ENCODE results near the gene FRS3.

Gene FRS3

GRCh38 chr6:41733707-41734665 is 45.7 kb downstream of the FRS3 start (continued):
- TF ChIP-seq, protein P1, sequence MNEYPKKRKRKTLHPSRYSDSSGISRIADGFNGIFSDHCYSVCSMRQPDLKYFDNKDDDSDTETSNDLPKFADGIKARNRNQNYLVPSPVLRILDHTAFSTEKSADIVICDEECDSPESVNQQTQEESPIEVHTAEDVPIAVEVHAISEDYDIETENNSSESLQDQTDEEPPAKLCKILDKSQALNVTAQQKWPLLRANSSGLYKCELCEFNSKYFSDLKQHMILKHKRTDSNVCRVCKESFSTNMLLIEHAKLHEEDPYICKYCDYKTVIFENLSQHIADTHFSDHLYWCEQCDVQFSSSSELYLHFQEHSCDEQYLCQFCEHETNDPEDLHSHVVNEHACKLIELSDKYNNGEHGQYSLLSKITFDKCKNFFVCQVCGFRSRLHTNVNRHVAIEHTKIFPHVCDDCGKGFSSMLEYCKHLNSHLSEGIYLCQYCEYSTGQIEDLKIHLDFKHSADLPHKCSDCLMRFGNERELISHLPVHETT (tag by site-specific recombination; IDR thresholded peaks at IDR 0.05) = no peak
- TF ChIP-seq OSR2 (tag by site-specific recombination; IDR thresholded peaks at IDR 0.05) = no peak
- TF ChIP-seq ZNF629 (tag by site-specific recombination; IDR thresholded peaks at IDR 0.05) = no peak; the same call in 1 of the 2 replicates
- TF ChIP-seq, protein P2, sequence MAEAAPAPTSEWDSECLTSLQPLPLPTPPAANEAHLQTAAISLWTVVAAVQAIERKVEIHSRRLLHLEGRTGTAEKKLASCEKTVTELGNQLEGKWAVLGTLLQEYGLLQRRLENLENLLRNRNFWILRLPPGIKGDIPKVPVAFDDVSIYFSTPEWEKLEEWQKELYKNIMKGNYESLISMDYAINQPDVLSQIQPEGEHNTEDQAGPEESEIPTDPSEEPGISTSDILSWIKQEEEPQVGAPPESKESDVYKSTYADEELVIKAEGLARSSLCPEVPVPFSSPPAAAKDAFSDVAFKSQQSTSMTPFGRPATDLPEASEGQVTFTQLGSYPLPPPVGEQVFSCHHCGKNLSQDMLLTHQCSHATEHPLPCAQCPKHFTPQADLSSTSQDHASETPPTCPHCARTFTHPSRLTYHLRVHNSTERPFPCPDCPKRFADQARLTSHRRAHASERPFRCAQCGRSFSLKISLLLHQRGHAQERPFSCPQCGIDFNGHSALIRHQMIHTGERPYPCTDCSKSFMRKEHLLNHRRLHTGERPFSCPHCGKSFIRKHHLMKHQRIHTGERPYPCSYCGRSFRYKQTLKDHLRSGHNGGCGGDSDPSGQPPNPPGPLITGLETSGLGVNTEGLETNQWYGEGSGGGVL (tag by site-specific recombination; IDR thresholded peaks at IDR 0.05) = peak; percentile 93
- TF ChIP-seq ZNF335 (tag by site-specific recombination; conservative IDR thresholded peaks at IDR 0.05) = peak; percentile 99
- no peak for TF ChIP-seq ZNF555 (tag by site-specific recombination; conservative IDR thresholded peaks at IDR 0.05)
- TF ChIP-seq SCRT1 (tag by site-specific recombination; IDR thresholded peaks at IDR 0.05; ENCODE audit: borderline replicate concordance) = no peak
- no peak for TF ChIP-seq GFI1B (tag by site-specific recombination; IDR thresholded peaks at IDR 0.05)
- no peak for TF ChIP-seq ZNF658 (tag by site-specific recombination; IDR thresholded peaks at IDR 0.05)
- no peak for TF ChIP-seq ZNF138 (tag by site-specific recombination; IDR thresholded peaks at IDR 0.05; ENCODE audit: borderline replicate concordance)
- no peak for TF ChIP-seq FEZF1 (tag by site-specific recombination; IDR thresholded peaks at IDR 0.05)
- peak; percentile 58; the same call in 1 of the 2 replicates for TF ChIP-seq ZNF561 (tag by site-specific recombination; IDR thresholded peaks at IDR 0.05; ENCODE audit: borderline replicate concordance)
- no peak for TF ChIP-seq ZNF19 (tag by site-specific recombination; IDR thresholded peaks at IDR 0.05; ENCODE audit: low read depth)
- no peak for TF ChIP-seq PRDM1 (tag by site-specific recombination; IDR thresholded peaks at IDR 0.05)
- TF ChIP-seq ZNF416 (tag by site-specific recombination; IDR thresholded peaks at IDR 0.05) = no peak
- TF ChIP-seq ZNF777 (tag by site-specific recombination; IDR thresholded peaks at IDR 0.05; ENCODE audit: borderline replicate concordance) = no peak
- TF ChIP-seq ZBTB21 (tag by site-specific recombination; IDR thresholded peaks at IDR 0.05) = no peak; the same call in 1 of the 2 replicates
- TF ChIP-seq ZNF837 (tag by site-specific recombination; IDR thresholded peaks at IDR 0.05) = no peak
- TF ChIP-seq ZNF302 (tag by site-specific recombination; IDR thresholded peaks at IDR 0.05; ENCODE audit: low read depth) = no peak
- TF ChIP-seq ZNF10 (tag by site-specific recombination; IDR thresholded peaks at IDR 0.05) = no peak
- no peak for TF ChIP-seq ZSCAN5A (tag by site-specific recombination; IDR thresholded peaks at IDR 0.05)
- TF ChIP-seq ZIC2 (tag by site-specific recombination; IDR thresholded peaks at IDR 0.05) = 0 out of 2 replicates have a peak, but pooled peaks have one; percentile 38
- TF ChIP-seq ZNF426 (tag by site-specific recombination; IDR thresholded peaks at IDR 0.05) = no peak
- no peak for TF ChIP-seq EGR2 (tag by site-specific recombination; IDR thresholded peaks at IDR 0.05; ENCODE audit: low read depth)
- TF ChIP-seq ZNF132 (tag by site-specific recombination; IDR thresholded peaks at IDR 0.05; ENCODE audit: borderline replicate concordance) = no peak
- TF ChIP-seq, protein P3, sequence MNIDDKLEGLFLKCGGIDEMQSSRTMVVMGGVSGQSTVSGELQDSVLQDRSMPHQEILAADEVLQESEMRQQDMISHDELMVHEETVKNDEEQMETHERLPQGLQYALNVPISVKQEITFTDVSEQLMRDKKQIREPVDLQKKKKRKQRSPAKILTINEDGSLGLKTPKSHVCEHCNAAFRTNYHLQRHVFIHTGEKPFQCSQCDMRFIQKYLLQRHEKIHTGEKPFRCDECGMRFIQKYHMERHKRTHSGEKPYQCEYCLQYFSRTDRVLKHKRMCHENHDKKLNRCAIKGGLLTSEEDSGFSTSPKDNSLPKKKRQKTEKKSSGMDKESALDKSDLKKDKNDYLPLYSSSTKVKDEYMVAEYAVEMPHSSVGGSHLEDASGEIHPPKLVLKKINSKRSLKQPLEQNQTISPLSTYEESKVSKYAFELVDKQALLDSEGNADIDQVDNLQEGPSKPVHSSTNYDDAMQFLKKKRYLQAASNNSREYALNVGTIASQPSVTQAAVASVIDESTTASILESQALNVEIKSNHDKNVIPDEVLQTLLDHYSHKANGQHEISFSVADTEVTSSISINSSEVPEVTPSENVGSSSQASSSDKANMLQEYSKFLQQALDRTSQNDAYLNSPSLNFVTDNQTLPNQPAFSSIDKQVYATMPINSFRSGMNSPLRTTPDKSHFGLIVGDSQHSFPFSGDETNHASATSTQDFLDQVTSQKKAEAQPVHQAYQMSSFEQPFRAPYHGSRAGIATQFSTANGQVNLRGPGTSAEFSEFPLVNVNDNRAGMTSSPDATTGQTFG (tag by site-specific recombination; IDR thresholded peaks at IDR 0.05; ENCODE audit: borderline replicate concordance) = no peak
- no peak for TF ChIP-seq ZNF776 (tag by site-specific recombination; IDR thresholded peaks at IDR 0.05; ENCODE audit: borderline replicate concordance)
- TF ChIP-seq ZNF701 (tag by site-specific recombination; IDR thresholded peaks at IDR 0.05) = no peak
